Fibroblast of pulmonary artery (primary cell): ENCODE measurements around the gene MBD6.
"Not testable (repeated sequence)": the region's sequence is repeated elsewhere in the genome, so short reads cannot be mapped to it uniquely, and the experiment has no call there.

Source experiments
- DNase-seq: peaks from one replicate; pipeline ENCODE4 v3.0.0-alpha.2; 2010; ENCODE audit warnings: low read depth
- H3K4me3 ChIP-seq: replicated peaks from 2 replicates; pipeline ENCODE4 v1.5.1; 2011; ENCODE audit warnings: low read depth, mild to moderate bottlenecking, control low read depth, low read length, moderate library complexity
- CTCF ChIP-seq: IDR thresholded peaks from 2 replicates; pipeline ENCODE4 v1.5.1; 2011; ENCODE audit warnings: mild to moderate bottlenecking, control low read depth, low read length, inconsistent platforms; ENCODE audit errors: missing control alignments

The MBD6 gene

GRCh38 chr12:57500213-57500612, 22.4 kb upstream of the MBD6 start:
- no peak for DNase-seq
- TF ChIP-seq CTCF, result no peak
- no peak overlapping the region for H3K4me3 ChIP-seq

- not testable (repeated sequence) for H3K4me3 ChIP-seq, DNase-seq
Measured at GRCh38 chr12:57502311-57502969, 20.2 kb upstream of the MBD6 start.

GRCh38 chr12:57506541-57506940, 16.1 kb upstream of the MBD6 start:
- not testable (repeated sequence) for DNase-seq

GRCh38 chr12:57507796-57508195, 14.8 kb upstream of the MBD6 start:
- not testable (repeated sequence) for DNase-seq

More at GRCh38 chr12:57506541-57506940, 16.1 kb upstream of the MBD6 start:
- not testable (repeated sequence) for H3K4me3 ChIP-seq

GRCh38 chr12:57511161-57511560, 11.5 kb upstream of the MBD6 start:
- DNase-seq, result no peak
- no peak for TF ChIP-seq CTCF
- H3K4me3 ChIP-seq, result no peak overlapping the region

More at GRCh38 chr12:57507796-57508195, 14.8 kb upstream of the MBD6 start:
- not testable (repeated sequence) for H3K4me3 ChIP-seq

GRCh38 chr12:57511588-57512325, 10.9 kb upstream of the MBD6 start:
- no peak overlapping the region for H3K4me3 ChIP-seq
- DNase-seq, result no peak
- TF ChIP-seq CTCF, result no peak

- no peak for TF ChIP-seq CTCF
- DNase-seq, result no peak
- H3K4me3 ChIP-seq, result no peak overlapping the region
Measured at GRCh38 chr12:57512665-57513064, 10.0 kb upstream of the MBD6 start.

- no peak overlapping the region for H3K4me3 ChIP-seq
- DNase-seq, result no peak
- no peak for TF ChIP-seq CTCF
Measured at GRCh38 chr12:57513266-57513665, 9.4 kb upstream of the MBD6 start.

- not testable (repeated sequence) for H3K4me3 ChIP-seq, DNase-seq
Measured at GRCh38 chr12:57513677-57514076, 8.9 kb upstream of the MBD6 start.

GRCh38 chr12:57514246-57514645, 8.4 kb upstream of the MBD6 start:
- DNase-seq, H3K4me3 ChIP-seq: not testable (repeated sequence)
